Nephron (organoid): ENCODE data around the gene IFI30.
A peak's percentile ranks its signal among the peaks of the same experiment; 100 is the strongest.
"Not testable (repeated sequence)": the region's sequence is repeated elsewhere in the genome, so short reads cannot be mapped to it uniquely, and the experiment has no call there.

ENCODE experiments used
- H3K27ac Mint-ChIP-seq, 3 experiments: 2 replicates each; pipeline ENCODE4 v1.8.0; 2020; ENCODE audit warnings: mixed read lengths in 3 of 3, mild to moderate bottlenecking in 2 of 3, moderate library complexity in 1 of 3
- H3K27me3 Mint-ChIP-seq: 2 replicates; pipeline ENCODE4 v1.8.0; 2021; ENCODE audit warnings: low read depth, mild to moderate bottlenecking, moderate library complexity, mixed read lengths
- H3K36me3 Mint-ChIP-seq: 2 replicates; pipeline ENCODE4 v1.8.0; 2020; ENCODE audit warnings: low read depth, mixed read lengths
- H3K4me1 Mint-ChIP-seq: 2 replicates; pipeline ENCODE4 v1.8.0; 2020; ENCODE audit warnings: mixed read lengths
- H3K4me3 Mint-ChIP-seq, 3 experiments: 2 replicates each; pipeline ENCODE4 v1.8.0; 2020; ENCODE audit warnings: mild to moderate bottlenecking in 3 of 3, mixed read lengths in 3 of 3, moderate library complexity in 2 of 3
- H3K9me3 Mint-ChIP-seq: 2 replicates; pipeline ENCODE4 v1.8.0; 2020; ENCODE audit warnings: mixed read lengths
- CTCF ChIP-seq, 3 experiments: fragments of 200-600 bp; sonication (generic); IDR thresholded peaks; one replicate each; pipeline ENCODE4 v1.5.0; 2021; ENCODE audit warnings: antibody characterized with exemption in 3 of 3; ENCODE audit not compliant: unreplicated experiment in 3 of 3

Gene IFI30

GRCh38 chr19:18158467-18158866, 15.1 kb upstream of the IFI30 start:
- Mint-ChIP-seq H3K9me3 (no peaks in the 10 kb centered on the region), H3K27ac (peak overlapping the region in 1 of 3 experiments; percentile 82), H3K4me3 (no peak overlapping the region), H3K36me3 (peaks cover 18% of the 10 kb centered on the region), H3K27me3 (no peaks in the 10 kb centered on the region), H3K4me1 (peaks cover 19% of the 10 kb centered on the region)
- TF ChIP-seq CTCF (IDR thresholded peaks at IDR 0.05; ENCODE audit: unreplicated experiment in 3 of 3): no peak

GRCh38 chr19:18159059-18159616, 14.5 kb upstream of the IFI30 start:
- not testable (repeated sequence) for H3K27ac Mint-ChIP-seq, H3K9me3 Mint-ChIP-seq, H3K27me3 Mint-ChIP-seq

GRCh38 chr19:18159810-18160209, 13.8 kb upstream of the IFI30 start:
- H3K4me1 Mint-ChIP-seq: peaks cover 12% of the 10 kb centered on the region
- H3K36me3 Mint-ChIP-seq: peaks cover 21% of the 10 kb centered on the region
- H3K27me3 Mint-ChIP-seq: no peaks in the 10 kb centered on the region
- H3K4me3 Mint-ChIP-seq: no peak overlapping the region
- H3K27ac Mint-ChIP-seq: no peak overlapping the region
- H3K9me3 Mint-ChIP-seq: no peaks in the 10 kb centered on the region
- TF ChIP-seq CTCF (IDR thresholded peaks at IDR 0.05; ENCODE audit: unreplicated experiment in 3 of 3): no peak

More at GRCh38 chr19:18159059-18159616, 14.5 kb upstream of the IFI30 start:
- Mint-ChIP-seq H3K36me3 (peaks cover 21% of the 10 kb centered on the region), H3K4me1 (peaks cover 16% of the 10 kb centered on the region)
- H3K4me3 Mint-ChIP-seq: not testable (repeated sequence)

- no peaks in the 10 kb centered on the region for H3K27me3 Mint-ChIP-seq
- H3K9me3 Mint-ChIP-seq: no peaks in the 10 kb centered on the region
- H3K4me1 Mint-ChIP-seq: peaks cover 12% of the 10 kb centered on the region
- peak overlapping the region in 1 of 3 experiments; percentile 59 for H3K27ac Mint-ChIP-seq
- peak overlapping the region; percentile 29 to 61 (median 59) for H3K4me3 Mint-ChIP-seq
- no peak for TF ChIP-seq CTCF (IDR thresholded peaks at IDR 0.05; ENCODE audit: unreplicated experiment in 3 of 3)
- peaks cover 22% of the 10 kb centered on the region for H3K36me3 Mint-ChIP-seq
Measured at GRCh38 chr19:18160493-18160970, 13.1 kb upstream of the IFI30 start.

GRCh38 chr19:18160971-18161635, 12.5 kb upstream of the IFI30 start:
- peaks cover 27% of the 10 kb centered on the region for H3K36me3 Mint-ChIP-seq
- H3K4me3 Mint-ChIP-seq: peak overlapping the region; percentile 44 to 58 (median 56)
- H3K9me3 Mint-ChIP-seq: no peaks in the 10 kb centered on the region
- H3K27ac Mint-ChIP-seq: no peak overlapping the region
- no peaks in the 10 kb centered on the region for H3K27me3 Mint-ChIP-seq
- TF ChIP-seq CTCF (IDR thresholded peaks at IDR 0.05; ENCODE audit: unreplicated experiment in 3 of 3): peak; percentile 52 to 62 (median 57)
- peaks cover 11% of the 10 kb centered on the region for H3K4me1 Mint-ChIP-seq

- Mint-ChIP-seq H3K9me3 (no peaks in the 10 kb centered on the region), H3K4me3 (peak overlapping the region; percentile 44 to 58 (median 56)), H3K27me3 (no peaks in the 10 kb centered on the region), H3K27ac (no peak overlapping the region), H3K4me1 (peaks cover 6% of the 10 kb centered on the region), H3K36me3 (peaks cover 24% of the 10 kb centered on the region)
- peak in 1 of 3 experiments; percentile 6 for TF ChIP-seq CTCF (IDR thresholded peaks at IDR 0.05; ENCODE audit: unreplicated experiment in 3 of 3)
Measured at GRCh38 chr19:18161636-18162002, 12.0 kb upstream of the IFI30 start.
